ENCODE results near the gene SORBS1. TPM values are rescaled to one million over a fixed set of nuclear protein-coding genes. Genes with fewer than 3 reads are reported as not detected.

SORBS1 gene
- total RNA-seq, 1 donor from 2014 or later, result 5.1 TPM

DNA sequence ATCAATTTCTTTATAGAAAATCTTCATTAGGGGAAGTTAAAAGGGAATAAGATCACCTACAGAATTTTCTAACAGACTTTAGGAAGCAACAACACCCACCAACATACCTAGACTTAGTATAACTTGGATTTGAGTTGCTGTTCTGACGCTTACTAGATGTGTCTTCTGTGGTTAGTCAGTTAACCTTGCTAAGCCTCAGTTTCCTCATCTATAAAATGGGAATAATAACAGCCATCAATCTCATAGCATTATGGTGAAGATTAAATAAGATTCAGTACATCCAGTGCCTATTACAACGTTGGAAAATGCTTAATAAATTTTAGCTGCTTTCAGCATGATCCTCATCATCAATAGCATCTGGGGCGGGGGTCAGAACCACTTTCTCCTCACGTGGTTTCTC lies 106.2 kb downstream of the SORBS1 start:
- no peak overlapping the region for H2AFZ ChIP-seq (ENCODE audit: low read depth, low read length)
- H3K79me2 ChIP-seq (ENCODE audit: insufficient read depth, low read length), result no peaks in the 10 kb centered on the region
- H3K27me3 Mint-ChIP-seq (ENCODE audit: low read depth, unreplicated experiment), result no peaks in the 10 kb centered on the region
- H3K4me1 Mint-ChIP-seq (ENCODE audit: low read depth, unreplicated experiment), result peaks cover 19% of the 10 kb centered on the region
- H3K9me3 ChIP-seq (ENCODE audit: insufficient read depth, low read depth, low read length), result no peaks in the 10 kb centered on the region
- H3K36me3 ChIP-seq (ENCODE audit: insufficient read depth, low read length), result no peaks in the 10 kb centered on the region
- H3K27ac ChIP-seq (ENCODE audit: low read depth, low read length), result no peak overlapping the region
- TF ChIP-seq, protein P1, sequence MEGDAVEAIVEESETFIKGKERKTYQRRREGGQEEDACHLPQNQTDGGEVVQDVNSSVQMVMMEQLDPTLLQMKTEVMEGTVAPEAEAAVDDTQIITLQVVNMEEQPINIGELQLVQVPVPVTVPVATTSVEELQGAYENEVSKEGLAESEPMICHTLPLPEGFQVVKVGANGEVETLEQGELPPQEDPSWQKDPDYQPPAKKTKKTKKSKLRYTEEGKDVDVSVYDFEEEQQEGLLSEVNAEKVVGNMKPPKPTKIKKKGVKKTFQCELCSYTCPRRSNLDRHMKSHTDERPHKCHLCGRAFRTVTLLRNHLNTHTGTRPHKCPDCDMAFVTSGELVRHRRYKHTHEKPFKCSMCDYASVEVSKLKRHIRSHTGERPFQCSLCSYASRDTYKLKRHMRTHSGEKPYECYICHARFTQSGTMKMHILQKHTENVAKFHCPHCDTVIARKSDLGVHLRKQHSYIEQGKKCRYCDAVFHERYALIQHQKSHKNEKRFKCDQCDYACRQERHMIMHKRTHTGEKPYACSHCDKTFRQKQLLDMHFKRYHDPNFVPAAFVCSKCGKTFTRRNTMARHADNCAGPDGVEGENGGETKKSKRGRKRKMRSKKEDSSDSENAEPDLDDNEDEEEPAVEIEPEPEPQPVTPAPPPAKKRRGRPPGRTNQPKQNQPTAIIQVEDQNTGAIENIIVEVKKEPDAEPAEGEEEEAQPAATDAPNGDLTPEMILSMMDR (IDR thresholded peaks at IDR 0.05; ENCODE audit: insufficient read depth, low read depth, low read length), result no peak
- no peak for TF ChIP-seq EZH2 (IDR thresholded peaks at IDR 0.05; ENCODE audit: insufficient read depth, low read length)
- H3K4me1 ChIP-seq (ENCODE audit: insufficient read depth, low read length), result peaks cover 4% of the 10 kb centered on the region
- H3K9me3 Mint-ChIP-seq (ENCODE audit: unreplicated experiment), result no peaks in the 10 kb centered on the region
- no peak overlapping the region for H3K4me3 Mint-ChIP-seq (ENCODE audit: unreplicated experiment)
- H3K4me2 ChIP-seq (ENCODE audit: low read length), result no peak overlapping the region
- no peak for FAIRE-seq
- H3K9ac ChIP-seq (ENCODE audit: low read length), result no peak overlapping the region
- no peaks in the 10 kb centered on the region for H3K36me3 Mint-ChIP-seq (ENCODE audit: low read depth, unreplicated experiment)
- H4K20me1 ChIP-seq (ENCODE audit: insufficient read depth, low read length), result no peaks in the 10 kb centered on the region
- no peak overlapping the region for H3K27ac Mint-ChIP-seq (ENCODE audit: unreplicated experiment)
- H3K4me3 ChIP-seq (ENCODE audit: insufficient read depth, low read depth, low read length), result no peak overlapping the region
- DNase-seq (ENCODE audit: low read depth), result no peak
- H3K27me3 ChIP-seq (ENCODE audit: insufficient read depth, low read length), result no peaks in the 10 kb centered on the region

DNA sequence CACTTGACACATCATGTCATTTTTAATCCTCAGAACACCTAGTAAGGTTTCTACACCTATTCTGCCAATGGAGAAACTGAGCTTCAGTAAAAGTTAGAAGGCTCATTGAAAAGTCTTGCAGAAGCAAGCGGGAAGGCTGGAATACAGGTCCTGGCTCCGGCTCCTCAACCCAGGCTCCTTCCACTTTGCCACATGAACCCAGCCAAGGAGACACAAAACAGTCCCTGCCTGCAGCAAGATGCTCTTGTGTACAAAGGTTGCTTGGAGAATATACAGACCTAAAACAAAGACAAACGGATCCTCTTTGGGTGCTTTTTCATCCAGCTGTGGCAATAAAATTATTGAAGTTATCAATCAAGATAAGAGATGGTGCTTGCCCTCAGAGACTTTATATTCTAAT lies 106.8 kb downstream of the SORBS1 start:
- Histone ChIP-seq H3K79me2 (ENCODE audit: insufficient read depth, low read length) (no peaks in the 10 kb centered on the region), H3K4me2 (ENCODE audit: low read length) (no peak overlapping the region), H2AFZ (ENCODE audit: low read depth, low read length) (no peak overlapping the region), H3K4me3 (ENCODE audit: insufficient read depth, low read depth, low read length) (no peak overlapping the region), H3K9ac (ENCODE audit: low read length) (no peak overlapping the region), H3K27ac (ENCODE audit: low read depth, low read length) (no peak overlapping the region), H4K20me1 (ENCODE audit: insufficient read depth, low read length) (no peaks in the 10 kb centered on the region), H3K27me3 (ENCODE audit: insufficient read depth, low read length) (no peaks in the 10 kb centered on the region), H3K9me3 (ENCODE audit: insufficient read depth, low read depth, low read length) (no peaks in the 10 kb centered on the region), H3K4me1 (ENCODE audit: insufficient read depth, low read length) (peaks cover 4% of the 10 kb centered on the region), H3K36me3 (ENCODE audit: insufficient read depth, low read length) (no peaks in the 10 kb centered on the region)
- DNase-seq (ENCODE audit: low read depth) (no peak), FAIRE-seq (no peak)
- Mint-ChIP-seq H3K9me3 (ENCODE audit: unreplicated experiment) (no peaks in the 10 kb centered on the region), H3K4me1 (ENCODE audit: low read depth, unreplicated experiment) (peaks cover 16% of the 10 kb centered on the region), H3K4me3 (ENCODE audit: unreplicated experiment) (no peak overlapping the region), H3K27ac (ENCODE audit: unreplicated experiment) (no peak overlapping the region), H3K27me3 (ENCODE audit: low read depth, unreplicated experiment) (no peaks in the 10 kb centered on the region), H3K36me3 (ENCODE audit: low read depth, unreplicated experiment) (no peaks in the 10 kb centered on the region)
- no peak for TF ChIP-seq EZH2 (IDR thresholded peaks at IDR 0.05; ENCODE audit: insufficient read depth, low read length)
- TF ChIP-seq, protein P1 (IDR thresholded peaks at IDR 0.05; ENCODE audit: insufficient read depth, low read depth, low read length), result no peak

DNA sequence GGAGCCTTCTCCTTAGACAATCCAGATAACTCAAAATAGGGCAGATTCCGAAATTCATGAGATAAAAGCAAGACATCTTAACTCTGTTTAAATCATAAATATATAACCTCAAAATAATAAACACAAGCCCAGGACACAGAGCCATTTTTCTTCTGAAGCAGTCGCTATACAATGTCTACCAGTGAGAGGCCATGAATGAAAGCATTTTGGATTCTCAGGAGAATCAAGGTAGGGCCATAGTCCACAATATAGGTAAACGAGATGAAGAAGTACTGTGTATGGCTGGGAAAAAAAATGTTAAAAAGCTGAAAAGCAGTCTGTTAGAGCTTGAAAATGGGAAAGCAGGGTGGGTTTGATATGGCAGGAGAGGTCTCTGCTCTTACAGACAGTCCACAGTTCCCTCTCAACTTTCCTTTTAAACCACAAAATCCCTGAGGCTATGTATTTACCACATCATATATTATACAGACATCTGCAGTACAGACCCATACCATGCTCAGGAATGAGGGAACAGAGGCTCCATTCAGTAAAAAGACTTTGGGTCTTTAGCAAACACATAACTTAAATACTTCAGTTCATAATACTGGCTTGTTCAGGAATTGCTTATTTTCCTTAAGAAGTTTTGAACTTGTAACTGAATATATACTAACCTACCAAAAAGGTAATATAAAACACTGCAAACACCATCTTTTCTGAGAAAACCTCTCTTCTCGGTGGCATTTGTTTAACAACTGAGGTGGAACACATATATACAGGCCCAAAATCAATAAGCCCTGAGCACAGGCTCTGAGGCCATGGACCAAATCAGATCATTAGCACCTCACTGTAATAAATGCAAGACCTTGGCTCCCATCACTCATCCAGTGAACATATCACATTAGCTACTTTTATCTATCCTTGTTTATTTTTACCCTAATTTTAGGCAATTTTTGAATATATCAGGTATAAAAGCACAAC lies 109.3 kb downstream of the SORBS1 start:
- no peak for FAIRE-seq
- H3K4me3 Mint-ChIP-seq (ENCODE audit: unreplicated experiment), result no peak overlapping the region
- Histone ChIP-seq H3K79me2 (ENCODE audit: insufficient read depth, low read length) (no peaks in the 10 kb centered on the region), H3K36me3 (ENCODE audit: insufficient read depth, low read length) (no peaks in the 10 kb centered on the region), H3K4me1 (ENCODE audit: insufficient read depth, low read length) (peaks cover 5% of the 10 kb centered on the region), H2AFZ (ENCODE audit: low read depth, low read length) (no peak overlapping the region), H3K9me3 (ENCODE audit: insufficient read depth, low read depth, low read length) (no peaks in the 10 kb centered on the region), H3K4me3 (ENCODE audit: insufficient read depth, low read depth, low read length) (no peak overlapping the region), H3K4me2 (ENCODE audit: low read length) (no peak overlapping the region), H3K27me3 (ENCODE audit: insufficient read depth, low read length) (no peaks in the 10 kb centered on the region), H3K9ac (ENCODE audit: low read length) (no peak overlapping the region), H3K27ac (ENCODE audit: low read depth, low read length) (no peak overlapping the region), H4K20me1 (ENCODE audit: insufficient read depth, low read length) (no peaks in the 10 kb centered on the region)
- peaks cover 10% of the 10 kb centered on the region for H3K4me1 Mint-ChIP-seq (ENCODE audit: low read depth, unreplicated experiment)
- no peak for TF ChIP-seq EZH2 (IDR thresholded peaks at IDR 0.05; ENCODE audit: insufficient read depth, low read length)
- TF ChIP-seq, protein P1 (IDR thresholded peaks at IDR 0.05; ENCODE audit: insufficient read depth, low read depth, low read length), result no peak
- no peaks in the 10 kb centered on the region for H3K36me3 Mint-ChIP-seq (ENCODE audit: low read depth, unreplicated experiment)
- DNase-seq (ENCODE audit: low read depth), result peak; percentile 75
- H3K27me3 Mint-ChIP-seq (ENCODE audit: low read depth, unreplicated experiment), result no peaks in the 10 kb centered on the region
- H3K27ac Mint-ChIP-seq (ENCODE audit: unreplicated experiment), result peak overlapping the region; percentile 81
- H3K9me3 Mint-ChIP-seq (ENCODE audit: unreplicated experiment), result no peaks in the 10 kb centered on the region

Data from astrocyte (in vitro differentiated cells and primary cell).